GM19238 (cell line): ENCODE results near the gene OR10D3.
"Not testable (repeated sequence)": the region's sequence is repeated elsewhere in the genome, so short reads cannot be mapped to it uniquely, and the experiment has no call there.

ENCODE experiments used
- DNase-seq: peaks from one replicate; pipeline ENCODE4 v3.0.0; 2011; ENCODE audit warnings: low spot score; ENCODE audit not compliant: insufficient read length

Gene OR10D3

GRCh38 chr11:124183068-124183467, at the start of gene OR10D3:
Gene OR10D3, plus strand, starts transcription at chr11:124183345. Its CDS starts 1,925 bp downstream, at chr11:124185270.
- DNase-seq = no peak

GRCh38 chr11:124143034-124143433, 40.1 kb upstream of the OR10D3 start:
- no peak for DNase-seq

GRCh38 chr11:124147951-124148350, 35.2 kb upstream of the OR10D3 start:
- no peak for DNase-seq

GRCh38 chr11:124150684-124151083, 32.5 kb upstream of the OR10D3 start:
- DNase-seq = no peak

- DNase-seq = no peak
Measured at GRCh38 chr11:124152770-124153407, 30.3 kb upstream of the OR10D3 start.

GRCh38 chr11:124153821-124154220, 29.3 kb upstream of the OR10D3 start:
- DNase-seq = no peak

GRCh38 chr11:124159481-124159880, 23.7 kb upstream of the OR10D3 start:
- DNase-seq = no peak

- no peak for DNase-seq
Measured at GRCh38 chr11:124160986-124161385, 22.2 kb upstream of the OR10D3 start.

GRCh38 chr11:124167826-124168231, 15.3 kb upstream of the OR10D3 start:
- no peak for DNase-seq

GRCh38 chr11:124168796-124169195, 14.3 kb upstream of the OR10D3 start:
- no peak for DNase-seq

- not testable (repeated sequence) for DNase-seq
Measured at GRCh38 chr11:124170315-124170714, 12.8 kb upstream of the OR10D3 start.

GRCh38 chr11:124170801-124171586, 12.2 kb upstream of the OR10D3 start:
- DNase-seq = no peak

- no peak for DNase-seq
Measured at GRCh38 chr11:124172101-124172500, 11.0 kb upstream of the OR10D3 start.

- no peak for DNase-seq
Measured at GRCh38 chr11:124172599-124172998, 10.5 kb upstream of the OR10D3 start.

GRCh38 chr11:124174001-124174583, 9.1 kb upstream of the OR10D3 start:
- no peak for DNase-seq

- DNase-seq = no peak
Measured at GRCh38 chr11:124176925-124177715, 6.0 kb upstream of the OR10D3 start.

- no peak for DNase-seq
Measured at GRCh38 chr11:124179310-124179709, 3.8 kb upstream of the OR10D3 start.

- no peak for DNase-seq
Measured at GRCh38 chr11:124190298-124191139, 7.4 kb downstream of the OR10D3 start.

- DNase-seq = no peak
Measured at GRCh38 chr11:124193221-124194010, 10.3 kb downstream of the OR10D3 start.
